ENCODE data around the gene SLC51B.

The SLC51B gene

GRCh38 chr15:65032801-65033537 is 12.2 kb upstream of the SLC51B start:
- DNase-seq (ENCODE audit: insufficient read length, low spot score) (no peak), FAIRE-seq (no peak)
- TF ChIP-seq CTCF (IDR thresholded peaks at IDR 0.05; ENCODE audit: insufficient read depth, missing control alignments) = peak; percentile 59

- no peak for DNase-seq (ENCODE audit: insufficient read length, low spot score)
Measured at GRCh38 chr15:65033659-65034269, 11.4 kb upstream of the SLC51B start.

GRCh38 chr15:65034719-65035118 is 10.5 kb upstream of the SLC51B start:
- no peak for FAIRE-seq
- DNase-seq (ENCODE audit: insufficient read length, low spot score) = no peak
- TF ChIP-seq CTCF (IDR thresholded peaks at IDR 0.05; ENCODE audit: insufficient read depth, missing control alignments) = no peak

More at GRCh38 chr15:65033659-65034269, 11.4 kb upstream of the SLC51B start:
- TF ChIP-seq CTCF (IDR thresholded peaks at IDR 0.05; ENCODE audit: insufficient read depth, missing control alignments) = peak; percentile 62
- no peak for FAIRE-seq

- DNase-seq (ENCODE audit: insufficient read length, low spot score) (no peak), FAIRE-seq (no peak)
- no peak for TF ChIP-seq CTCF (IDR thresholded peaks at IDR 0.05; ENCODE audit: insufficient read depth, missing control alignments)
Measured at GRCh38 chr15:65037309-65037708, 7.9 kb upstream of the SLC51B start.

- no peak for TF ChIP-seq CTCF (IDR thresholded peaks at IDR 0.05; ENCODE audit: insufficient read depth, missing control alignments)
- no peak for FAIRE-seq
- DNase-seq (ENCODE audit: insufficient read length, low spot score) = no peak
Measured at GRCh38 chr15:65038428-65038827, 6.8 kb upstream of the SLC51B start.

- no peak for DNase-seq (ENCODE audit: insufficient read length, low spot score)
- FAIRE-seq = no peak
Measured at GRCh38 chr15:65038836-65039235, 6.4 kb upstream of the SLC51B start.

More at GRCh38 chr15:65038836-65039235, 6.4 kb upstream of the SLC51B start:
- no peak for TF ChIP-seq CTCF (IDR thresholded peaks at IDR 0.05; ENCODE audit: insufficient read depth, missing control alignments)
